Ishikawa (cell line): Measurements from ENCODE around the gene TNNC1.

Source experiments
- CEBPB ChIP-seq: IDR thresholded peaks from 2 replicates; pipeline ENCODE4 v1.6.1; 2012
- CREB1 ChIP-seq: IDR thresholded peaks from 2 replicates; pipeline ENCODE4 v1.6.1; 2012; ENCODE audit warnings: low read depth
- EGR1 ChIP-seq: IDR thresholded peaks from 2 replicates; pipeline ENCODE4 v1.6.1; 2012
- EP300 ChIP-seq: IDR thresholded peaks from 2 replicates; pipeline ENCODE4 v1.6.1; 2012; ENCODE audit warnings: borderline replicate concordance
- FOXM1 ChIP-seq: IDR thresholded peaks from 2 replicates; pipeline ENCODE4 v1.6.1; 2012; ENCODE audit warnings: low read depth, borderline replicate concordance
- MAX ChIP-seq: IDR thresholded peaks from 2 replicates; pipeline ENCODE4 v1.6.1; 2012
- NFIC ChIP-seq: IDR thresholded peaks from 2 replicates; pipeline ENCODE4 v1.6.1; 2012
- RAD21 ChIP-seq: IDR thresholded peaks from 2 replicates; pipeline ENCODE4 v1.6.1; 2012; ENCODE audit warnings: low read depth
- REST ChIP-seq: IDR thresholded peaks from 2 replicates; pipeline ENCODE4 v1.6.1; 2012; ENCODE audit warnings: low read depth, mild to moderate bottlenecking
- TAF1 ChIP-seq: IDR thresholded peaks from 2 replicates; pipeline ENCODE4 v1.6.1; 2012; ENCODE audit warnings: low read depth, mild to moderate bottlenecking
- TCF12 ChIP-seq: IDR thresholded peaks from 2 replicates; pipeline ENCODE4 v1.6.1; 2012; ENCODE audit warnings: low read depth
- TEAD4 ChIP-seq: IDR thresholded peaks from 2 replicates; pipeline ENCODE4 v1.6.1; 2012
- USF1 ChIP-seq: IDR thresholded peaks from 2 replicates; pipeline ENCODE4 v1.6.1; 2012
- YY1 ChIP-seq: IDR thresholded peaks from 2 replicates; pipeline ENCODE4 v1.6.1; 2012; ENCODE audit warnings: low read depth
- ZBTB7A ChIP-seq: IDR thresholded peaks from 2 replicates; pipeline ENCODE4 v1.6.1; 2012; ENCODE audit warnings: low read depth

Gene TNNC1

GRCh38 chr3:52431459-52432223 lies 22.2 kb downstream of the TNNC1 start:
- TF ChIP-seq RAD21 (no peak), TEAD4 (no peak), NFIC (no peak), ZBTB7A (no peak), YY1 (no peak), TCF12 (no peak), FOXM1 (no peak), REST (no peak), CEBPB (no peak), CREB1 (no peak), TAF1 (no peak), USF1 (no peak), EP300 (no peak), EGR1 (no peak), MAX (no peak)

GRCh38 chr3:52430416-52430810 lies 23.4 kb downstream of the TNNC1 start:
- TF ChIP-seq TAF1 (no peak), YY1 (no peak), TEAD4 (no peak), MAX (no peak), TCF12 (no peak)

GRCh38 chr3:52429779-52430415 lies 23.9 kb downstream of the TNNC1 start:
- TF ChIP-seq MAX (no peak), EGR1 (no peak), ZBTB7A (no peak), USF1 (no peak), CEBPB (no peak), YY1 (no peak), FOXM1 (no peak), TAF1 (no peak), TCF12 (no peak), NFIC (no peak), REST (no peak), EP300 (no peak), TEAD4 (no peak), RAD21 (no peak), CREB1 (no peak)

- TF ChIP-seq REST (no peak), CEBPB (no peak), EGR1 (no peak), ZBTB7A (no peak), CREB1 (no peak)
Observed at GRCh38 chr3:52429031-52429430, 24.8 kb downstream of the TNNC1 start.
